HepG2 (cell line): ENCODE results near the gene ANXA3. TPM values are rescaled to one million over a fixed set of nuclear protein-coding genes. Genes with fewer than 3 reads are reported as not detected.

Experiments
- ATAC-seq: fragments of 200-7000 bp; cut with Tn5 transposase; 3 replicates; pipeline ENCODE4 v1.9.1; 2020; ENCODE audit warnings: mild to moderate bottlenecking, moderate library complexity
- BruUV-seq: library from RNA; stranded (reverse); fragments of 400-500 nt; replicated peaks from 2 replicates; lab custom pipeline; 2021; lab: Mats Ljungman, UMichigan
- CTCF ChIA-PET: fragments of 300-600 bp; formaldehyde crosslinking; extraction: SDS; loops from one replicate; lab custom pipeline; 2021; ENCODE audit warnings: low total read pairs, inconsistent platforms, low intra/inter-chr PET ratio; lab: Yijun Ruan, JAX
- POLR2A ChIA-PET: fragments of 350-600 bp; sonication (Branson Sonifier 250); formaldehyde crosslinking; loops from one replicate; lab custom pipeline; 2020; ENCODE audit warnings: antibody characterized with exemption, inconsistent platforms; lab: Yijun Ruan, JAX
- DNase-seq: peaks from one replicate; pipeline ENCODE4 v3.0.0-alpha.2; 2015; ENCODE audit warnings: low spot score
- FAIRE-seq: peaks from 3 replicates; lab custom pipeline; 2011; peaks lifted over from hg19 to GRCh38; lab: Jason Lieb, UNC
- H2AFZ ChIP-seq: one replicate; pipeline ENCODE4 v1.6.1; 2011; ENCODE audit warnings: low read length, inconsistent platforms
- H3K27ac ChIP-seq: fragments of 300-600 bp; 3 replicates; pipeline ENCODE4 v1.8.0; 2011; ENCODE audit warnings: mixed run types, mild to moderate bottlenecking, mixed read lengths, low read length, inconsistent platforms; ENCODE audit not compliant: insufficient read depth; ENCODE audit errors: extremely low read length
- H3K27me3 ChIP-seq, 2 experiments: fragments of 200-600 bp in 1 of 2; 2 replicates in 1 of 2; 3 replicates in 1 of 2; pipeline versions ENCODE4 v1.6.0 to v1.8.0; 2011; ENCODE audit warnings: low read length in 2 of 2, mild to moderate bottlenecking in 2 of 2, moderate library complexity in 2 of 2, inconsistent platforms in 1 of 2; ENCODE audit not compliant: insufficient read depth in 2 of 2, control insufficient read depth in 1 of 2
- H3K36me3 ChIP-seq, 2 experiments: fragments of 200-600 bp in 1 of 2; replicated peaks in 1 of 2; 2 replicates in 1 of 2; 3 replicates in 1 of 2; pipeline versions ENCODE4 v1.5.1 to v1.8.0; 2011; ENCODE audit warnings: low read length in 2 of 2, inconsistent platforms in 1 of 2; ENCODE audit not compliant: insufficient read depth in 2 of 2, control insufficient read depth in 1 of 2
- H3K4me1 ChIP-seq: 2 replicates; pipeline ENCODE4 v1.5.1; 2012; ENCODE audit warnings: low read length, inconsistent platforms; ENCODE audit not compliant: insufficient read depth
- H3K4me2 ChIP-seq: 2 replicates; pipeline ENCODE4 v1.6.0; 2011; ENCODE audit warnings: low read depth, low read length, inconsistent platforms
- H3K4me3 ChIP-seq, 3 experiments: fragments of 200-600 bp in 1 of 3; sonication (generic), shearing (Covaris generic) in 1 of 3; replicated peaks in 1 of 3; 2 replicates each; pipeline ENCODE4 v1.5.1; 2011 to 2016; ENCODE audit warnings: low read length in 3 of 3, inconsistent platforms in 2 of 3, low read depth in 2 of 3, mild to moderate bottlenecking in 2 of 3, control low read depth in 1 of 3, mixed read lengths in 1 of 3; ENCODE audit not compliant: insufficient read depth in 1 of 3
- H3K79me2 ChIP-seq: one replicate; pipeline ENCODE4 v1.6.1; 2011; ENCODE audit warnings: low read length, inconsistent platforms; ENCODE audit not compliant: insufficient read depth
- H3K9ac ChIP-seq: 2 replicates; pipeline ENCODE4 v1.6.0; 2011; ENCODE audit warnings: mild to moderate bottlenecking, low read depth, low read length, inconsistent platforms; ENCODE audit not compliant: insufficient read depth
- H3K9me3 ChIP-seq: 2 replicates; pipeline ENCODE4 v1.5.1; 2012; ENCODE audit warnings: mild to moderate bottlenecking, low read length
- H4K20me1 ChIP-seq: 2 replicates; pipeline ENCODE4 v1.6.0; 2011; ENCODE audit warnings: inconsistent platforms, mild to moderate bottlenecking, low read length, moderate library complexity; ENCODE audit not compliant: insufficient read depth
- AHR ChIP-seq: IDR thresholded peaks from 2 replicates; pipeline ENCODE4 v1.6.1; 2018; ENCODE audit warnings: missing genetic modification reagents, missing compliant biosample characterization
- ARID2 ChIP-seq: sonication (generic); formaldehyde crosslinking; IDR thresholded peaks from 2 replicates; pipeline ENCODE4 v1.8.1; 2022; ENCODE audit warnings: mild to moderate bottlenecking, missing genetic modification reagents, borderline replicate concordance
- ATAD3A ChIP-seq: sonication (generic); formaldehyde crosslinking; IDR thresholded peaks from 2 replicates; pipeline ENCODE4 v1.4.0; 2020; ENCODE audit warnings: missing genetic modification reagents
- CHCHD3 ChIP-seq: sonication (generic); formaldehyde crosslinking; IDR thresholded peaks from 2 replicates; pipeline ENCODE4 v1.8.0; 2022; ENCODE audit warnings: mild to moderate bottlenecking, missing genetic modification reagents, moderate library complexity
- FOSL1 ChIP-seq: sonication (generic); formaldehyde crosslinking; IDR thresholded peaks from 2 replicates; pipeline ENCODE4 v1.9.0; 2021; ENCODE audit warnings: missing genetic modification reagents, borderline replicate concordance
- FOXM1 ChIP-seq: sonication (generic); formaldehyde crosslinking; IDR thresholded peaks from 2 replicates; pipeline ENCODE4 v1.5.0; 2020; ENCODE audit warnings: missing genetic modification reagents
- PAWR ChIP-seq: sonication (generic); formaldehyde crosslinking; IDR thresholded peaks from 2 replicates; pipeline ENCODE4 v1.4.0; 2020; ENCODE audit warnings: missing genetic modification reagents, mild to moderate bottlenecking, borderline replicate concordance
- REPIN1 ChIP-seq: sonication (generic); formaldehyde crosslinking; IDR thresholded peaks from 2 replicates; pipeline ENCODE4 v1.8.0; 2022; ENCODE audit warnings: missing genetic modification reagents, low read depth, mild to moderate bottlenecking, borderline replicate concordance
- TCF7 ChIP-seq: sonication (generic); IDR thresholded peaks from 2 replicates; pipeline ENCODE4 v1.6.1; 2016; ENCODE audit warnings: antibody characterized with exemption, low read depth
- ZNF260 ChIP-seq: sonication (generic); formaldehyde crosslinking; IDR thresholded peaks from 2 replicates; pipeline ENCODE4 v1.4.0; 2020; ENCODE audit warnings: missing genetic modification reagents, low read depth, mild to moderate bottlenecking, borderline replicate concordance
- ZNF264 ChIP-seq: sonication (generic); formaldehyde crosslinking; IDR thresholded peaks from 2 replicates; pipeline ENCODE4 v1.4.0; 2020; ENCODE audit warnings: missing genetic modification reagents
- ZNF552 ChIP-seq: sonication (generic); formaldehyde crosslinking; IDR thresholded peaks from 2 replicates; pipeline ENCODE4 v1.9.0; 2022; ENCODE audit warnings: missing genetic modification reagents, mild to moderate bottlenecking, borderline replicate concordance
- WGBS: methylation state at CpG from one replicate; pipeline ENCODE4 v1.1.6; 2017; ENCODE audit warnings: low lambda C conversion rate; 5-methylcytosine and 5-hydroxymethylcytosine counted together
- in situ Hi-C: cut with HindIII; loops from 2 replicates; pipeline ENCODE4 v1.10.0; 2017; ENCODE audit warnings: low pct_unique_long_range_greater_than_20kb; ENCODE audit not compliant: extremely low pct_ligation_motif_present
- intact Hi-C: fragments of 100-400 bp; cut with micrococcal nuclease; formaldehyde crosslinking; loops from one replicate; pipeline ENCODE4 v1.10.0; 2022; ENCODE audit not compliant: unreplicated experiment
- polyA plus RNA-seq, 8 experiments: library from polyadenylated mRNA; depleted of rRNA in 3 of 8; stranded (reverse) in 7 of 8; unstranded in 1 of 8; fragments of >200 nt; fragmentation: Illumina TruSeq in 4 of 8; extraction: Trizol in 4 of 8; gene quantifications; 2 replicates each; pipeline versions ENCODE4 v1.2.1 to v1.2.3, GENCODE V29; 2011 to 2016; ENCODE audit warnings: low read depth in 4 of 8, missing spikeins in 1 of 8, mixed read lengths in 1 of 8; ENCODE audit not compliant: insufficient read depth in 1 of 8
- total RNA-seq, 5 experiments: library from RNA; depleted of rRNA; stranded (reverse); fragments of >200 nt; fragmentation: Illumina TruSeq; extraction: Trizol; gene quantifications; 2 replicates each; pipeline ENCODE4 v1.2.3, GENCODE V29; 2016; ENCODE audit warnings: low read depth in 1 of 5
- TF ChIP-seq, protein P1 (sequence below): fragments of 450-650 bp; IDR thresholded peaks from 2 replicates; pipeline ENCODE4 v1.6.1; 2017
- TF ChIP-seq, protein P2 (sequence below): sonication (generic); formaldehyde crosslinking; IDR thresholded peaks from 2 replicates; pipeline ENCODE4 v1.9.0; 2022; ENCODE audit warnings: low read depth, missing genetic modification reagents
- TF ChIP-seq, protein P3 (sequence below): sonication (generic); formaldehyde crosslinking; IDR thresholded peaks from 2 replicates; pipeline ENCODE4 v1.8.1; 2023; ENCODE audit warnings: mild to moderate bottlenecking, inconsistent platforms, moderate library complexity, missing genetic modification reagents, borderline replicate concordance
- TF ChIP-seq, protein P4 (sequence below): sonication (generic); formaldehyde crosslinking; IDR thresholded peaks from 2 replicates; pipeline ENCODE4 v1.4.0; 2020; ENCODE audit warnings: missing genetic modification reagents

The ANXA3 gene
- total and polyA plus RNA-seq, 2 of the 13 experiments (the other 11 are each of a cell fraction or from before 2014, with no cell fraction given): 6.5 to 6.9 TPM

DNA sequence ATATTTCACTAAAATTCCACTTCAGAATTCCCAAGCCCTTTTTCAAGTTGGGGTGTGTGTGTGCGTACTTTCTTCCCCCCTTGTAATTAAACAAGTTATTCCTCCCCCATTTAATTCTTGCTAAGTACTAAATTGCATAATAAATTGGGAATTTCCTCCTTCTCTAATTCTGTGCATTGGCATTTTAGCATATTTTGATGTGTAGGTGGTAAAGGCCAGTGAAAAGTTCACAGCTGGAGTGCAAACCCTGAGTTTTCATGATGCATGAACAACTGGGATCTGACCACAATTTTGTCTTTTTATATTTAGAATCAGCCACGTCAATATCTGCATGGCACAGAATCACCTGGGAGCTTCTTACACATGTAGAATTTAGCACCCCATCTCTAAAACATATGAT is 18.5 kb downstream of the ANXA3 start (continued):
- TF ChIP-seq TCF7 (no peak), FOSL1 (CRISPR knock-in tag) (no peak), ARID2 (CRISPR knock-in tag) (no peak), PAWR (CRISPR knock-in tag) (no peak), CHCHD3 (CRISPR knock-in tag) (no peak)
- TF ChIP-seq, protein P1, sequence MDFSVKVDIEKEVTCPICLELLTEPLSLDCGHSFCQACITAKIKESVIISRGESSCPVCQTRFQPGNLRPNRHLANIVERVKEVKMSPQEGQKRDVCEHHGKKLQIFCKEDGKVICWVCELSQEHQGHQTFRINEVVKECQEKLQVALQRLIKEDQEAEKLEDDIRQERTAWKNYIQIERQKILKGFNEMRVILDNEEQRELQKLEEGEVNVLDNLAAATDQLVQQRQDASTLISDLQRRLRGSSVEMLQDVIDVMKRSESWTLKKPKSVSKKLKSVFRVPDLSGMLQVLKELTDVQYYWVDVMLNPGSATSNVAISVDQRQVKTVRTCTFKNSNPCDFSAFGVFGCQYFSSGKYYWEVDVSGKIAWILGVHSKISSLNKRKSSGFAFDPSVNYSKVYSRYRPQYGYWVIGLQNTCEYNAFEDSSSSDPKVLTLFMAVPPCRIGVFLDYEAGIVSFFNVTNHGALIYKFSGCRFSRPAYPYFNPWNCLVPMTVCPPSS: no peak
- TF ChIP-seq, protein P2, sequence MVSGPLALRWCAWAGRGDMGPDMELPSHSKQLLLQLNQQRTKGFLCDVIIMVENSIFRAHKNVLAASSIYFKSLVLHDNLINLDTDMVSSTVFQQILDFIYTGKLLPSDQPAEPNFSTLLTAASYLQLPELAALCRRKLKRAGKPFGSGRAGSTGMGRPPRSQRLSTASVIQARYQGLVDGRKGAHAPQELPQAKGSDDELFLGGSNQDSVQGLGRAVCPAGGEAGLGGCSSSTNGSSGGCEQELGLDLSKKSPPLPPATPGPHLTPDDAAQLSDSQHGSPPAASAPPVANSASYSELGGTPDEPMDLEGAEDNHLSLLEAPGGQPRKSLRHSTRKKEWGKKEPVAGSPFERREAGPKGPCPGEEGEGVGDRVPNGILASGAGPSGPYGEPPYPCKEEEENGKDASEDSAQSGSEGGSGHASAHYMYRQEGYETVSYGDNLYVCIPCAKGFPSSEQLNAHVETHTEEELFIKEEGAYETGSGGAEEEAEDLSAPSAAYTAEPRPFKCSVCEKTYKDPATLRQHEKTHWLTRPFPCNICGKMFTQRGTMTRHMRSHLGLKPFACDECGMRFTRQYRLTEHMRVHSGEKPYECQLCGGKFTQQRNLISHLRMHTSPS (CRISPR knock-in tag): no peak
- TF ChIP-seq, protein P3, sequence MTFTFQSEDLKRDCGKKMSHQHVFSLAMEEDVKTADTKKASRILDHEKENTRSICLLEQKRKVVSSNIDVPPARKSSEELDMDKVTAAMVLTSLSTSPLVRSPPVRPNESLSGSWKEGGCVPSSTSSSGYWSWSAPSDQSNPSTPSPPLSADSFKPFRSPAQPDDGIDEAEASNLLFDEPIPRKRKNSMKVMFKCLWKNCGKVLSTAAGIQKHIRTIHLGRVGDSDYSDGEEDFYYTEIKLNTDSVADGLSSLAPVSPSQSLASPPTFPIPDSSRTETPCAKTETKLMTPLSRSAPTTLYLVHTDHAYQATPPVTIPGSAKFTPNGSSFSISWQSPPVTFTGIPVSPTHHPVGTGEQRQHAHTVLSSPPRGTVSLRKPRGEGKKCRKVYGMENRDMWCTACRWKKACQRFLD (CRISPR knock-in tag): no peak

DNA sequence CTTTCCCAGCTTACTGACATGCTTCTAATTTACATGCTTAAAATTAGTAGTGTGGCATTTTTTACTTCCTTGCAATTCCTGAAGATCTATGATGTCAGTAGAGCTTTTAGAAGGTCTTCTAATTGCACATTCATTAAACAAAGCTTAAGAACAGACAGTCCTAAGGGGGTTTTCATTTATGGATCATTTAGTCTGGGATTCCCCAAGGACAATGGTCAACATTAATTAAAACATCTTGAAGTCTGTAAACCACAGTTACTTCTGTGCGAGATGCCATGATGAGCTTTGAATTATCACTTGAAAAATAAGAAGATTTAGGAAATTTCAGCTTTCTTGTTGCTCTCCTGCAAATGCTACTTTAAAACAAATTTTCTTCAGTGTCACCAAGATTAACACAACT is 20.2 kb downstream of the ANXA3 start:
- no peaks in the 10 kb centered on the region for H3K79me2 ChIP-seq
- ChIA-PET CTCF (no interaction called here), POLR2A (no interaction called here)
- ATAC-seq (no peak), FAIRE-seq (no peak), DNase-seq (no peak)
- no peaks in the 10 kb centered on the region for H3K36me3 ChIP-seq
- H3K9ac ChIP-seq: no peak overlapping the region
- WGBS: 88% methylated on average over 1 of the region's 1 CpG
- H4K20me1 ChIP-seq: no peaks in the 10 kb centered on the region
- peaks cover 23% of the 10 kb centered on the region for H3K4me1 ChIP-seq
- no peaks in the 10 kb centered on the region for H3K27me3 ChIP-seq
- no peak overlapping the region for H2AFZ ChIP-seq
- H3K9me3 ChIP-seq: no peaks in the 10 kb centered on the region
- no peak overlapping the region for H3K27ac ChIP-seq
- intact Hi-C loops: no loop called here
- no peak overlapping the region for H3K4me2 ChIP-seq
- no peak overlapping the region for H3K4me3 ChIP-seq
- in situ Hi-C loops: no loop called here
- no TSS peak for BruUV-seq
- TF ChIP-seq, protein P4, sequence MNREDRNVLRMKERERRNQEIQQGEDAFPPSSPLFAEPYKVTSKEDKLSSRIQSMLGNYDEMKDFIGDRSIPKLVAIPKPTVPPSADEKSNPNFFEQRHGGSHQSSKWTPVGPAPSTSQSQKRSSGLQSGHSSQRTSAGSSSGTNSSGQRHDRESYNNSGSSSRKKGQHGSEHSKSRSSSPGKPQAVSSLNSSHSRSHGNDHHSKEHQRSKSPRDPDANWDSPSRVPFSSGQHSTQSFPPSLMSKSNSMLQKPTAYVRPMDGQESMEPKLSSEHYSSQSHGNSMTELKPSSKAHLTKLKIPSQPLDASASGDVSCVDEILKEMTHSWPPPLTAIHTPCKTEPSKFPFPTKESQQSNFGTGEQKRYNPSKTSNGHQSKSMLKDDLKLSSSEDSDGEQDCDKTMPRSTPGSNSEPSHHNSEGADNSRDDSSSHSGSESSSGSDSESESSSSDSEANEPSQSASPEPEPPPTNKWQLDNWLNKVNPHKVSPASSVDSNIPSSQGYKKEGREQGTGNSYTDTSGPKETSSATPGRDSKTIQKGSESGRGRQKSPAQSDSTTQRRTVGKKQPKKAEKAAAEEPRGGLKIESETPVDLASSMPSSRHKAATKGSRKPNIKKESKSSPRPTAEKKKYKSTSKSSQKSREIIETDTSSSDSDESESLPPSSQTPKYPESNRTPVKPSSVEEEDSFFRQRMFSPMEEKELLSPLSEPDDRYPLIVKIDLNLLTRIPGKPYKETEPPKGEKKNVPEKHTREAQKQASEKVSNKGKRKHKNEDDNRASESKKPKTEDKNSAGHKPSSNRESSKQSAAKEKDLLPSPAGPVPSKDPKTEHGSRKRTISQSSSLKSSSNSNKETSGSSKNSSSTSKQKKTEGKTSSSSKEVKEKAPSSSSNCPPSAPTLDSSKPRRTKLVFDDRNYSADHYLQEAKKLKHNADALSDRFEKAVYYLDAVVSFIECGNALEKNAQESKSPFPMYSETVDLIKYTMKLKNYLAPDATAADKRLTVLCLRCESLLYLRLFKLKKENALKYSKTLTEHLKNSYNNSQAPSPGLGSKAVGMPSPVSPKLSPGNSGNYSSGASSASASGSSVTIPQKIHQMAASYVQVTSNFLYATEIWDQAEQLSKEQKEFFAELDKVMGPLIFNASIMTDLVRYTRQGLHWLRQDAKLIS (CRISPR knock-in tag): no peak
- TF ChIP-seq REPIN1 (CRISPR knock-in tag): no peak
- TF ChIP-seq ZNF260 (CRISPR knock-in tag): no peak
- no peak for TF ChIP-seq ATAD3A (CRISPR knock-in tag)
- no peak for TF ChIP-seq ZNF552 (CRISPR knock-in tag)
- no peak for TF ChIP-seq AHR (CRISPR knock-in tag)
- TF ChIP-seq ZNF264 (CRISPR knock-in tag): no peak
- no peak for TF ChIP-seq FOXM1
